GM19023 (cell line): Measurements from ENCODE around the gene ICA1L.

Experiments
- ATAC-seq: cut with Tn5 transposase; IDR thresholded peaks from one replicate; pipeline ENCODE4 v1.9.1; 2021; ENCODE audit warnings: mild to moderate bottlenecking, moderate library complexity; ENCODE audit not compliant: unreplicated experiment

The ICA1L gene

DNA sequence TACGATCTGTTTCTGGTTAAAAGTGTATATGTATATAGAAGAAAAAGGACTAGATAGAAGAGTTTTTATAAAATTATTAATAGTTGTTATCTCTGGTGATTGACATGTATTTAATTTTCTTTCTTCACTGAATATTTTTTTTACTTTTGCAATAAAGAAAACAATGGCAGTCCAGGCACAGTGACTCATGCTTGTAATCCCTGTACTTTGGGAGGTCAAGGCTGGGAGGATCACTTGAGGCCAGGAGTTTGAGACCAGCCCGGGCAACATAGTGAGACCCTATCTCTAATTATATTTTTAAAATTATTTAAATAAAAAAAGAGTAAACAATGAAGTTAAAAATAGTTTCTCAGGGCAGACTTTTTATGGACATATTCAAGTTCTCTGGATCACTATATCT lies 122.1 kb downstream of the ICA1L start:
- no peak for ATAC-seq

DNA sequence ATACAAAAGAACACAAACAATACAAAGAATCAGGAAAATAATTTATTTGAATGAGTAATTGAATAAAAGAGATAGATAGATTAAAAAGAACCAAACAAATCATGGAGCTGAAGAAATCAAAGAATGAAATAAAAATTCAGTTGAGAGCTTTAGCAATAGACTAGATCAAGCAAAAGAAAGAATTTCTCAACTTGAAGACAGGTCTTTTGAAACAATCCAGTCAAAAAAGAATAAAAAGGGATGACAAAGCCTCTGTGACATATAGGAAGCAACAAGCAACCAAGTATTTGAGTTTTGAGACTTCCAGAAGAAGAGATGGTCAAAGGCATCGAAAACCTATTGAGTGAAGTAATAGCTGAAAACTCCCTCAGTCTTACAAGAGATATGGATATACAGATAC lies 128.0 kb downstream of the ICA1L start:
- no peak for ATAC-seq

DNA sequence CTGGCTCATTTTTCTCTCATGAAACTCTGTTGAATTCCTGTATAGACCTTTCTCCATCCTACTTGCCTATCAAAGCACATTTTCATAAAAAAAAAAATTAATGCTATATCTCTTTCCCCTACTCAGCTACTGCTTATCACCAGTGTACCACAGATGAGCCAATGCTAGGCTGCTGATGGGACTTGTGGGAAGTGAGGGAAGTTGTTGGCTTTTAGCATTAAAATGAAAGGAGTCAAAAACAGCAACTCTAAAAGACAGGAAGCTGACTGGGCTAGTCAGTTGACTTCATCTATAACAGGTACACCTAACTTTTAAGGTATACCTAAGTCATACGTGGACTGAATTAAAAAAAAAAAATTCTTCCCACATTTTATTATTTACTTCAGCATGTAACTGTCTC lies 134.7 kb downstream of the ICA1L start:
- no peak for ATAC-seq

- ATAC-seq = no peak
Measured at GRCh38 chr2:202726070-202726469, 145.5 kb downstream of the ICA1L start.

- no peak for ATAC-seq
Measured at GRCh38 chr2:202723746-202724145, 147.8 kb downstream of the ICA1L start.
